Osteoblast (primary cell): ENCODE measurements around the gene SYT17. TPM values are rescaled to one million over a fixed set of nuclear protein-coding genes. Genes with fewer than 3 reads are reported as not detected.

ENCODE experiments used
- DNase-seq: peaks from one replicate; pipeline ENCODE4 v3.0.0; 2011; ENCODE audit warnings: low spot score, mixed read lengths; ENCODE audit not compliant: insufficient read length; ENCODE audit errors: missing footprints
- H2AFZ ChIP-seq: 2 replicates; pipeline ENCODE4 v1.6.0; 2011; ENCODE audit warnings: mild to moderate bottlenecking, low read length
- H3K27ac ChIP-seq: 2 replicates; pipeline ENCODE4 v1.5.1; 2011; ENCODE audit warnings: mild to moderate bottlenecking, low read depth, low read length, moderate library complexity
- H3K27me3 ChIP-seq: 2 replicates; pipeline ENCODE4 v1.6.0; 2012; ENCODE audit warnings: mild to moderate bottlenecking, control low read depth, inconsistent platforms, low read length, moderate library complexity; ENCODE audit not compliant: insufficient read depth
- H3K36me3 ChIP-seq: 2 replicates; pipeline ENCODE4 v1.5.1; 2011; ENCODE audit warnings: mild to moderate bottlenecking, low read length, control low read depth, moderate library complexity; ENCODE audit not compliant: insufficient read depth
- H3K4me1 ChIP-seq: 2 replicates; pipeline ENCODE4 v1.5.1; 2011; ENCODE audit warnings: mild to moderate bottlenecking, low read length, control low read depth, moderate library complexity; ENCODE audit not compliant: insufficient read depth
- H3K4me2 ChIP-seq: 2 replicates; pipeline ENCODE4 v1.6.0; 2011; ENCODE audit warnings: mild to moderate bottlenecking, low read length; ENCODE audit not compliant: insufficient read depth
- H3K4me3 ChIP-seq: fragments of 200-600 bp; sonication (generic); 3 replicates; pipeline ENCODE4 v1.5.1; 2012; ENCODE audit warnings: mild to moderate bottlenecking, low read length, inconsistent platforms; ENCODE audit not compliant: insufficient read depth
- H3K79me2 ChIP-seq: 2 replicates; pipeline ENCODE4 v1.6.0; 2012; ENCODE audit warnings: mild to moderate bottlenecking, low read length, control low read depth, inconsistent platforms; ENCODE audit not compliant: insufficient read depth
- H3K9me3 ChIP-seq: 2 replicates; pipeline ENCODE4 v1.5.1; 2011; ENCODE audit warnings: low read depth, low read length, control low read depth
- H4K20me1 ChIP-seq: 2 replicates; pipeline ENCODE4 v1.6.0; 2012; ENCODE audit warnings: mild to moderate bottlenecking, low read length, control low read depth; ENCODE audit not compliant: insufficient read depth
- total RNA-seq: library from RNA; depleted of rRNA; stranded (reverse); fragments of >200 nt; gene quantifications from 2 replicates; pipeline ENCODE4 v1.2.3, GENCODE V29; 2012
- TF ChIP-seq, protein P1 (sequence below): IDR thresholded peaks from 2 replicates; pipeline ENCODE4 v1.5.1; 2011; ENCODE audit warnings: mild to moderate bottlenecking, low read depth, low read length, moderate library complexity; ENCODE audit errors: extremely low read depth

SYT17 gene
- total RNA-seq, 1 donor, result under 0.01 TPM

DNA sequence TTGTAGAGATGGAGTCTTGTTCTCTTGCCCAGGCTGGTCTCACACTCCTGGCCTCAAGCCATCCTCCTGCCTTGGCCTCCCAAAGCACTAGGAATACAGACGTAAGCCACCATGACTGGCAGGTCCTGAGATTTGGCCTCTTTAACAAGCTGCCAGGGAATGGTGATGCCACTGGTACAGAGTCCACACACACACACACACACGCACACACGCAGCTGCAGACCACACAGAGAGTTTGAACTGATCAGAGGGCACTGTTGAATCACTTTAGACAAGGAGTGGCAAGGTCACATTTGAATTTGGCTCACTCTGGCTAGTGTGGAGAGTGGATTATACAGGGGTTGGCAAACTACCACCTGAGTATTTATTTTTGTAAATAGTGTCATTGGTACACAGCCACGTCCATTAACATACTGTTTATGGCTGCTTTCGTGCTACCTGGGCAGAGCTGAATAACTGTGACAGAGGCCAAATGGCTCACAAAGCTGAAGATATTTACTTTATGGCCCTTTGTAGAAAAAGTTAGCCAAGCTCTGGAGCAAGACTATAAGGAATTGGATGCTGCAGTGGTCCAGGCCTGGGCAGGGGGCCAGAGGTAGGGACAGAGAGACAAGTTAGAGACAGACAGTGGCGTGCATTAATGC is 44.4 kb upstream of the SYT17 start:
- Histone ChIP-seq H3K36me3 (peaks cover 9% of the 10 kb centered on the region), H3K27me3 (no peaks in the 10 kb centered on the region), H2AFZ (no peak overlapping the region), H4K20me1 (peaks cover 11% of the 10 kb centered on the region), H3K4me1 (peaks cover 26% of the 10 kb centered on the region), H3K4me3 (no peak overlapping the region), H3K79me2 (peaks cover 20% of the 10 kb centered on the region), H3K9me3 (no peaks in the 10 kb centered on the region), H3K4me2 (no peak overlapping the region), H3K27ac (no peak overlapping the region)
- TF ChIP-seq, protein P1, sequence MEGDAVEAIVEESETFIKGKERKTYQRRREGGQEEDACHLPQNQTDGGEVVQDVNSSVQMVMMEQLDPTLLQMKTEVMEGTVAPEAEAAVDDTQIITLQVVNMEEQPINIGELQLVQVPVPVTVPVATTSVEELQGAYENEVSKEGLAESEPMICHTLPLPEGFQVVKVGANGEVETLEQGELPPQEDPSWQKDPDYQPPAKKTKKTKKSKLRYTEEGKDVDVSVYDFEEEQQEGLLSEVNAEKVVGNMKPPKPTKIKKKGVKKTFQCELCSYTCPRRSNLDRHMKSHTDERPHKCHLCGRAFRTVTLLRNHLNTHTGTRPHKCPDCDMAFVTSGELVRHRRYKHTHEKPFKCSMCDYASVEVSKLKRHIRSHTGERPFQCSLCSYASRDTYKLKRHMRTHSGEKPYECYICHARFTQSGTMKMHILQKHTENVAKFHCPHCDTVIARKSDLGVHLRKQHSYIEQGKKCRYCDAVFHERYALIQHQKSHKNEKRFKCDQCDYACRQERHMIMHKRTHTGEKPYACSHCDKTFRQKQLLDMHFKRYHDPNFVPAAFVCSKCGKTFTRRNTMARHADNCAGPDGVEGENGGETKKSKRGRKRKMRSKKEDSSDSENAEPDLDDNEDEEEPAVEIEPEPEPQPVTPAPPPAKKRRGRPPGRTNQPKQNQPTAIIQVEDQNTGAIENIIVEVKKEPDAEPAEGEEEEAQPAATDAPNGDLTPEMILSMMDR, result no peak
- DNase-seq, result no peak

DNA sequence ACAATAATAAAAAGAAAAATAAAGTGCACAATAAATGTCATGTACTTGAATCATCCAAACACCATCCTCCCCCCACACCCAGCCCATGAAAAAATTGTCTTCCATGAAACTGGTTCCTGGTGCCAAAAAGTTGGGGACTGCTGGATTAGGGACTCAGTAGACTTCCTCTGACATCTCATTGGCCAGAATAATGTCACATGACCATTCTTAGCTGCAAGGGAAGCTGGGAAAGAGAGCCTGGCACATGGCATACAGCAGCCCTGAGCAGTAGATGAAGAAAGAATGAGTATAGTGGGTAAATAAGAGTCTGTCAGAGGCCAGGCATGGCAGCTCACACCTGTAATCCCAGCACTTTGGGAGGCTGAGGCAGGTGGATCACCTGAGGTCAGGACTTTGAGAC is 41.7 kb upstream of the SYT17 start:
- Histone ChIP-seq H3K79me2 (peaks cover 7% of the 10 kb centered on the region), H3K4me3 (no peak overlapping the region), H3K4me2 (no peak overlapping the region), H3K36me3 (peaks cover 4% of the 10 kb centered on the region), H3K9me3 (no peaks in the 10 kb centered on the region), H3K4me1 (peaks cover 18% of the 10 kb centered on the region), H4K20me1 (peaks cover 4% of the 10 kb centered on the region), H3K27me3 (no peaks in the 10 kb centered on the region), H2AFZ (no peak overlapping the region), H3K27ac (no peak overlapping the region)
- no peak for DNase-seq
- TF ChIP-seq, protein P1, result no peak

DNA sequence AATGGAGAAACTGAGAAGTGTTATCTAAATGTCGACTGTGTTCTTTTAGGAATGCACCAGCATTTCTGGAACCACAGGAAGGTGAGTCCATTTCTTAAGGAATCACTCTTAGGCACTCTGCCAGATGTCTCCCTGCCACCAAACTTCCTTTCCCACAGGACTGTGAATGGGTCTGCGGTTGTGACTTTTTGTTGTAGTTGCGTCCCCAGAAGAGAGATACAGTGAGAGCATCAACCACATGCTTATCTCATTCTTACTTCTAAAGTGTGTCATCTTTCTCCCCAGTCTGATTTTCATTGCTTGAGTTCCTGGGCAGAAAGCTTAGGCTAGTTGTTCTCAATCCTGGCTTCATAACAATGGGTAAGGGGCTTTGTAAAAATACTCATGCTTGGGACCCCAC is 40.8 kb upstream of the SYT17 start:
- Histone ChIP-seq H3K27me3 (no peaks in the 10 kb centered on the region), H3K36me3 (no peaks in the 10 kb centered on the region), H3K79me2 (no peaks in the 10 kb centered on the region), H3K4me1 (peaks cover 17% of the 10 kb centered on the region), H2AFZ (no peak overlapping the region), H3K4me2 (no peak overlapping the region), H4K20me1 (no peaks in the 10 kb centered on the region), H3K9me3 (no peaks in the 10 kb centered on the region), H3K4me3 (no peak overlapping the region), H3K27ac (no peak overlapping the region)
- TF ChIP-seq, protein P1, result no peak
- DNase-seq, result no peak

DNA sequence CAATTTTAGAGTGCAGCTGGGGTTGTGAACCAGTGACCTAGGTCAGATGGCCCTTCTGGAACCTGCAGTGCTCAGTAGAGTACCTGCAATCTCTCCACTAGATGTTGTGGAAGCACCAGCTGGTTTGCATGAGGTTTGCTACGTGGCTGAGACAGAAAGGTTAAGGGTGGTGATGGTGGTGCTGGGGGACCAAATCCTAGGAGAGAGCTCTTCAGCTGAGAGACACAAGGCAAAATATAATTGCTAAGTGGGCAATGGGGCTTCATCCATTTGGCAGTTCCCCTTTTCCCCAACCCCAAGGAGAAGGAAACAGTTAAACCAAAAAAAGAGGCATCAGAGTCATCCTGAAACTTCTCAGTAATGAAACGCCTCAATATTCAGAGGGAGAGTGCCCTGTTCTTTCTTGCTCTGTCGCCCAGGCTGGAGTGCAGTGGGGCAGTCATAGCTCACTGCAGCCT is 40.3 kb upstream of the SYT17 start:
- Histone ChIP-seq H4K20me1 (no peaks in the 10 kb centered on the region), H2AFZ (no peak overlapping the region), H3K4me1 (peaks cover 17% of the 10 kb centered on the region), H3K9me3 (no peaks in the 10 kb centered on the region), H3K4me3 (no peak overlapping the region), H3K27me3 (no peaks in the 10 kb centered on the region), H3K79me2 (no peaks in the 10 kb centered on the region), H3K27ac (no peak overlapping the region), H3K36me3 (no peaks in the 10 kb centered on the region), H3K4me2 (no peak overlapping the region)
- DNase-seq, result no peak
- TF ChIP-seq, protein P1, result no peak
